ENCODE data around the gene MICAL3.

Gene MICAL3

DNA sequence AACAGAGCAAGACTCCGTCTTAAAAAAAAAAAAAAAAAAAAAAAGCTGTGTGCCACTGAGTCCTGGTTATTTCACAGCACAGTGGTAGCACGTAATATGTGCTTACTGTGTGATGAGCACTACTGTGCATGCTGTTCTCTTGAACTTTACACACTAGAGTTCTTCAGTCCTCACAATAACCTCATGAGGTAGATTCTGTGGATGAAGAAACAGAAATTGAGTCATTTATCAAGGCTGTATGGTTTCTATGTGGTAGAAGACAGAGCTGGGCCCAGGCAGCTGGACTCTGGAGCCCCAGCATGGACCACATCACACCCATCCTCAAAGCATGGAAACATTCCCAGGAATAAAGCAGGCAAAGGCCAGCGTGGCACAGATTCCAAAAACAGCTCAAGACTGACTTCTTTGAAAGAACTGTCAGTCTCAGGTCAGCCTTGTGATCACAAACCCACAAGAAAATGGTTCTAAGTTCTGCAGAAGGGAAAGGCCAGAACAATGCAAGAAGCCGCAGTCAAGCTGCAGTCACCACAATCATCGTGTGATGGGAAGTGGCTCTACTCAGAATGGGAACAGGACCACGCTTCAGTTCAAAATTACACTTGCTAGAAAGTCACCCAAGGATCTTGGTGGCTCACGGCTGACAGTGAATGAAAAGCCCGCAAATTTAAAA is 49.5 kb downstream of the MICAL3 start:
- FAIRE-seq (no peak), DNase-seq (ENCODE audit: insufficient read length, low spot score) (no peak)

DNA sequence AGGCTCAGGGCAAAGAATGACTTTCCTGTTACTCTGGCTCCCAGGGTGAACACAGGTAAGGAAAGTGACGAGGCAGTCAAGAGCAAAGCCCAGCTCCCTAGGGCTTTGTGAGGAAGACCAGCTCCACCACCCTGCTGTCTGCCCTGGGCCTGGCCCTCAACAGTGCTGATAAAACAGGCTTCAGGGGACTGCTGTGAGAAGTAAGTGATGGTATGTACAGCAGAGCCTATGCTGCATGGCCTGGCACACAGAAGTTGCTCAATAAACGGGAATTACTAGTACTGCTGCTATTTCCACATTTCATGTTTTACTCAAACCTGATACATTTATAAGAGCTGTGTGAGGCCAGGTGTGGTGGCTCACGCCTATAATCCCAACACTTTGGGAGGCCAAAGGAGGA is 50.3 kb downstream of the MICAL3 start:
- DNase-seq (ENCODE audit: insufficient read length, low spot score) (no peak), FAIRE-seq (no peak)

DNA sequence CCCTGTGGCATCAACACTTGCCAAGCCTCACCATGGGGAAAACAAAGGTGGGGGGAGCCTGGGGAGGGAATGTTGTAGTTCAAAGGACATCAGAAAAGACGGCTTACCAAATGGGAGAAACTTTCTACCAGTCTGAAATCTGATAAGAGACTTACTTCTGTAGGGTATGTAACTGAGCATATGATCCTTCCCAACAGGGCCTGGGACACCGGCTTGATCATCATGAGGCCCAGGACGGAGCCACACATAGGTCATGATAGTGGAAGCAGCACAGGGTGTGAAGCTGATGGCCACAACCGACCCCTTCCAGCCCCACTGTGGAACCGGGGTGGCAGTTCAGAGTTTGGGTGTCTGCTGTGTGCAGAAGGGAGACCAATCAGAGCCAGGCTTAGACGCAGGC is 51.1 kb downstream of the MICAL3 start:
- FAIRE-seq (no peak), DNase-seq (ENCODE audit: insufficient read length, low spot score) (no peak)

DNA sequence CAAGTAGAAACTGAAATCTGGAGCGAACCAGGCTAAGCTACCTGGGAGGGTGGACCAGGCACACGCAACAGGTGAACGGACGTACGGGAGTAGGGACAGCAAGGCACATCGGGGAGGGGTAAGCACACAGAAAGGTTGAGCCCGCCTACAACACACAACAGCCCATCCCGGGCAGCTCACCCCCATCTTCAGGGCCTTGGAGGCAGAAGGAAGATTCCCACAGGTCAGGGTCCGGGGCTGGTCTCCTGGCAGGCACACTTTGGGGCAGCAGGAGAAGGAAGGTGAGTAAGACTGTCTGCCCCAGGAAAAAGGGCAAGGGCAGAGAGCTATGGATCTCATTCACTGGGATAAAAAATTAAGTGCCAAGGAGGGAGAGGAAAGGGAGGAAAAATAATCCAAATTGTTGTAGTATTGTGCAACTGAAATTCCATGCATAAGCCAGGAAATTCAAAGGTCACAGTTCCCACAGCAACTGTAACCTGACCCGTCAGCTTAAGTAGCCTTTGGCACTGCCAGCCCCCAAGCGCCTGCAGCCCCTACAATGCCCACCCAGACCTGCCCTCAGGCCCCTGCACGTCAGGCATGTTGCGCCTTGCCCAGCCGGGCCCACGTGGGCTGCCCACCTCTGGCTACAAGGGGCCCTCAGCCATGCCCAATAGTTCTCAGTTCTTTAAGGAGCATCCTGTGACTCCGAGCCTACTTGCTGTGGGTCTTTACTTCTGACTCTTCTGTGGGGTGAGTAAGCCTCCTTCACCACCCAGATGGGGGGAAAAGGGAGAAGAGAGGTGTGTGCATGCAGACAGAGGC is 51.8 kb downstream of the MICAL3 start:
- FAIRE-seq (no peak), DNase-seq (ENCODE audit: insufficient read length, low spot score) (no peak)

DNA sequence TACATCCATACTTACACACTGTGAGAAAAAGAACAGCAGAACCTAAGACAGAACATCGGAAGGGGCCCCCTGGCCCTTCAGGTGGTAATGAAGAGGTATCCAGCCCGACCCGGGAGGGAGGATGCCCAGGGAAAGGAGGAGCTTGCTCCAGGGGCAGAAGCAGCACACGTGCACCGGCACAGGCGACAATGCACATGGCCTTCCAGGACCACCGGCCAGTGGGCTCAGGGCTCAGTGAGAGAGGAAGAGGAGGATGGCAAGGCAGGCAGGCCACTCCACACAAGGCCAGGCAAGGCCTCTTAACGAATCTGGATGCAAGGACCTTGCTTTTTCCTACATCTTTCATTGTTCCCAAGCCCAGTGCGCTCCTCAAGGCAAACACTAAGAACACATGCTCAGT is 52.6 kb downstream of the MICAL3 start:
- no peak for FAIRE-seq
- no peak for DNase-seq (ENCODE audit: insufficient read length, low spot score)

DNA sequence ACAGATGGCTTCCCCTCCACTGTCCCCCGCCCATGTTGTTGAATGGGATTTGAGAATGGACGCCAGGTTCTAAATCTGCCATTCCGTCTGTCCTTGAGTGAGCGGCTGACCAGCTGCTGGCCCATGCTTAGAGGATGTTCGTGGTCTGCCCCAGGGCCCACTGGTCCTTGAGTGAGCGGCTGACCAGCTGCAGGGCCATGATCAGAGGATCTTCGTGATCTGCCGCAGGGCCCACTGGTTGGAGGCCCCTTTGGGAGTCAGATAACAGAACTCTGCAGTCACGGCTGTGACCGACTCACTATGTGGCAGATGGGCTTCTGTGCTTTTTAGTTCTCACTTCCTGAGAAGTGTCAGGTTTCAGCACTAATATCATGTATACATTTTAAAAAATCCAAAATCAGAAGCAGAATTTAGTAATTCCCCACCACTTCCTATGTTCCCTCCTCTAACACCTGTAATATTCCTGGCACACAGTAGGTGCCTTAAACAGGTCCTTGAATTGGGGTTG is 54.1 kb downstream of the MICAL3 start:
- FAIRE-seq (no peak), DNase-seq (ENCODE audit: insufficient read length, low spot score) (no peak)

DNA sequence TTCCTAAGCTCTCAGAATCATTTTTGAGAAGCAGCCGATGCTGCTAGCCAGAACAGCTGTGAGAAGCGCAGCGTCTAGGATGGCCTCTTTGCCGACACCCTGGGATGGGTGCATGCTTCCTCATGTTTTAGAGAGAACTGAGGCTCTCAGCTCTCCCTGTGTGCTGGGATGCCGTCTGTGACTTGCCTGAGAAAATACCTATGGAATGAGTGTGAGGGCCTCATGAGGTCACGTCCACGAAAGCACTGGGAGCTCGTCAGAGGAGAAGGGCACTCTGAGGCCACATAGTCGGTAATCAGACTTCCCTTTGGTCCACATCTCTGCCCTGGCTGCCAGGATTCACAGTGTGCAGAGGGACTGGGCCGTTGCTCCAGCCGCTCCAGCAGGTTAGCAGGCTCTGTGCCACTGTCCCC is 54.7 kb downstream of the MICAL3 start:
- FAIRE-seq (no peak), DNase-seq (ENCODE audit: insufficient read length, low spot score) (no peak)

DNA sequence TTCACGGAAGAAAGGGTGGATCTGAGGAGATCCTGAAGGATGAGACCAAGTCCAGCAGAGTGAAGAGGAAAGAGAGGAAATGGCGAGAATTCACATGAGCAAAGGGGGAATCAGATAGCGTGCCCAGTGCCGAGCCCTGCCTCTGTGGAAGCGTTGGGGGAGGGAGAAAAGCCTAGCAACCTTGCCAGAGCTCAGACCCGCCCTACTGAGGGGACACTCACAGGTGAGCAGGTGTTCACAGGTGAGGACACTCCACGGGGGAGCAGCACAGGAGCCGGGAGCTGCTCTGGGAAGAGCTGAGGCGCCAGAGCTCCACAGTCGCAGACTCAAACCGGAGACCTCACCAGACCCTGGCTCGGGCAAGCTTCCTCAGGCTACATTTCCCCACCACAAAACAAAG is 56.2 kb downstream of the MICAL3 start:
- FAIRE-seq (no peak), DNase-seq (ENCODE audit: insufficient read length, low spot score) (no peak)

DNA sequence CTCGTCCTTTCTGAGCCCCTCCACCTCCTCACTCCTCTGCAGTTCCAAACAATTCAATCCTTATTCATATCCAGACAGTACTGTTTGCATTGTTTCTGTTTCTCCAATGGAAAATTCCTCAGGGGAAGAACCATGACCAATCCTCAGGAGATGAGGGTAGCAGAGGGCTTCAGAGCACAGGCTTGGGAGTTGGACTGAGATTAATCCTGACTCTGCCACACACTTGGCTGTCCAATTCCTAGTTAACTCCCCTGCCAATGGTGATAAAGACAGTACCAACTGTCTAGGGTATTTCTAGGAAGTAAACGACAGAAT is 58.0 kb downstream of the MICAL3 start:
- no peak for DNase-seq (ENCODE audit: insufficient read length, low spot score)
- no peak for FAIRE-seq

DNA sequence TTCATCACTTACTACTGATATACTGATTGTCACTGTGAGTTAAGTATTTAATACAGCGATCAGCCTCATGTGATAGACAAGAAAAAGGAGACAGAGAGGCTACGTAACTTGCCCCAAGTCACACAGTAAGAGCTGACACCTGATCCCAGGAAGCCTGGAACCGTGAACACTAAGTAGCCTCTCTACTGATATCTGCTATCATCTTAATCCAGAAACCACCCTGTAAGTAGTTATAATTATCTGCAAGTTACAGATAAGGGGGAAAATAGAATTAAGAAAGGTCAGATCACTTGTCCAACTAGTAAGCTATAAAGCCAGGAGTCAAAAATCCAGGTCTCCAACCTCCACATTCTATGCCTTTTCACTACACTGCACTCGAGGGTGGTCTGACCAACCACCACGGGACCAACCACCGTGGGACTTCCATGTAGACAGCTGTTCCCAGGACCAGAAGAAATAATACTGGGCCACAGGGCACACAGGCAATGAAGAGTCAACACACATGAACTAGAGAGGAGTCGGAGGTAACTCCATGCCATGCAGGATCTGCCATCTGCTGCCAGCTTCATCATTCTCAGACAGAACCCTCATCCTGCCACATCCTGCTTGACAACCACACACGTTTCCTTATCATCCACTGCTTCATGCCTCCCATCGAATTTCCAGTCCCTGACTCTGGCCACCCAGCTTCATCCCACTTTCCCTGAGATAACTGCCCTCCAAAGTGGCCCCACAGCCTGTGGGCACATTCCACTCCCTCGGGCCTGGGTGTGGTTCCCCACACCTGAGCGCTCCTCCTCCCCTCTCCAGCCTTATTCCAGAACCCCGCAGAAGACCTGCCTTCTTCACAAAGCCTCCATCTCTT is 58.6 kb downstream of the MICAL3 start:
- FAIRE-seq (no peak), DNase-seq (ENCODE audit: insufficient read length, low spot score) (no peak)

DNA sequence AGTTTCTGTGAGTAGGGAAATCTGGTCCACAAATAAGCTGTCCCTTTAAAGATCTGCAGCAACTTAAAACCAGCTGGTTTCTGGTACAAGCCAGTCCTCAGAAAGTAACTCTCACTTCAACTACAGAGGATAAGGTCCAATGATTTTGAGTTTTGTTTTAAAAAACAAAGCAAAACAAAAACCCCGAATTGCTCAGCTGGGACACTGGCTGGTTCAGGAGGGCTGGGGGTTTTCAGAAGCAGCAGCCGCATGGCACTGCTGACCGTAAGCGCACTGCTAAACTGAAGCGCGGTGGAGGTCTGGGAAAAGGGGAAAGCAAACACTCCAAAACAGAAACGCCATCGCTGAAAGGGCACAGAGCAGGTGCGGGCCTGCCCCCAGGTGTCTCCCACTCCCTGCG is 59.7 kb downstream of the MICAL3 start:
- DNase-seq (ENCODE audit: insufficient read length, low spot score) (peak; percentile 58), FAIRE-seq (peak; percentile 79)

DNA sequence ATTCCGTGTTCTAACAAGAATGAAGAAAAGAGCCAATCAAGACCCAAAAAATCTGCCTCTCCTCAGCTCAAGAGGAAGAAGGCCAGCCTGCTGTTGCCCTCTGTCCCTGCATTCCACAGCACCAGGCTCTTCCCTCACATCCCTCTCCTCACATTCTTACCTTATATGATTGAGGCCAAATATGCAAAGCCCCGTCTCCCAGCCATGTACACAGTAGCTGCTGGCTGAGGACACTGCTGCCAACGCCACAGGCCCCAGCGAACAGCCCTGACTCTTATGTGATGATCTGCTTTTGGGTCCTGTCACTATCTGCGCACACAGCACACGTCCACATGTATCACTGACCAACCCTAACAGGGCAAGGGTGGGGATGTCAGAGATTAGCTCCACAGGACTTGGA is 60.2 kb downstream of the MICAL3 start:
- FAIRE-seq (peak; percentile 23), DNase-seq (ENCODE audit: insufficient read length, low spot score) (no peak)

DNA sequence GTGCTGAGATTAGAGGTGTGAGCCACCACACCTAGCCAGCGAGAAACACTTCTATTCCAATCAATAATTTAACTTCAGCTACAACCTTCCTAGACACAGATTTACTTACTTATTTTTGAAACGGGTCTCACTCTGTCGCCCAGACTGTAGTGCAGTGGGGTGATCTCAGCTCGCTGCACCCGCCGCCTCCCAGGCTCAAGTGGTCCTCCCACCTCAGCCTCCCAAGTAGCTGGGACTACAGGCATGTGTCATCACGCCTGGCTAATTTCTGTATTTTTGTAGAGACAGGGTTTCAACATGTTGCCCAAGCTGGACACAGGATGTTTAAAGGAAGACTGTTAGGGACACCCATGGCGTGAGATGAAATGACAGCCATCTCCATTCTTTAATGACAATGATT is 61.3 kb downstream of the MICAL3 start:
- FAIRE-seq: no peak
- no peak for DNase-seq (ENCODE audit: insufficient read length, low spot score)

DNA sequence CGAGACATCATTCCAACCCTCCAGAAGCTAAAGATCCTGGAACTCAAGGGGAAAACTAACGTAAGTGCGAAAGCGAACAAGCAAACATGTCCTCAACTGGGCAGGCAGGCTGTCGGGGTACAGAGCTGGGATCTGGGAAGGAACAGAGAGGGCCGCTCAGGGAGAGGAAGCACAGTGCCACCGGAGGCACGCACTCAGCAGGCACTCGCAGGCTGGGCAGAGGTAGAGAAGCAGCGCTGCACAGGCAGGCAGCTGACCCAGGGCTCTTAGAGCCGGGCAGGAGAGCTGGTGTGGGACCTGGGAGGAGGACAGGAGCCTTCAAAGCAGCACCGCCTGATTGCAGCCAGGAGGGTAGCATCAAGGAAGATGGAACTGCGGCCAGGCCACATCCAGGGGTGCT is 62.2 kb downstream of the MICAL3 start:
- no peak for FAIRE-seq
- DNase-seq (ENCODE audit: insufficient read length, low spot score): no peak

DNA sequence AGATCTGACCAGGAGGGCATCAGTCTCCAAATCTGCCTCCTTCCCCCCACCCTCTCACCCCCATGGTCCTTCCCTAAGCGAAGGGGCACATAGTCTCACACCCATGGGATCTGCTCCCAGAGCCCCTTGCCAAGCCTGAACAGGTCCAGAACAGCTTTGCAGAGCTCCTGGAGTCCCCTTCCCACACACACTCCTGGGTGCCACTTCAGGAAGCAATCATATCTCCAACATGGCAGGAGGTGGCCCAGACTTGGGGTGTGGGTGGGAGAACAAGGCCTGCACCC is 63.0 kb downstream of the MICAL3 start:
- no peak for DNase-seq (ENCODE audit: insufficient read length, low spot score)
- FAIRE-seq: no peak

DNA sequence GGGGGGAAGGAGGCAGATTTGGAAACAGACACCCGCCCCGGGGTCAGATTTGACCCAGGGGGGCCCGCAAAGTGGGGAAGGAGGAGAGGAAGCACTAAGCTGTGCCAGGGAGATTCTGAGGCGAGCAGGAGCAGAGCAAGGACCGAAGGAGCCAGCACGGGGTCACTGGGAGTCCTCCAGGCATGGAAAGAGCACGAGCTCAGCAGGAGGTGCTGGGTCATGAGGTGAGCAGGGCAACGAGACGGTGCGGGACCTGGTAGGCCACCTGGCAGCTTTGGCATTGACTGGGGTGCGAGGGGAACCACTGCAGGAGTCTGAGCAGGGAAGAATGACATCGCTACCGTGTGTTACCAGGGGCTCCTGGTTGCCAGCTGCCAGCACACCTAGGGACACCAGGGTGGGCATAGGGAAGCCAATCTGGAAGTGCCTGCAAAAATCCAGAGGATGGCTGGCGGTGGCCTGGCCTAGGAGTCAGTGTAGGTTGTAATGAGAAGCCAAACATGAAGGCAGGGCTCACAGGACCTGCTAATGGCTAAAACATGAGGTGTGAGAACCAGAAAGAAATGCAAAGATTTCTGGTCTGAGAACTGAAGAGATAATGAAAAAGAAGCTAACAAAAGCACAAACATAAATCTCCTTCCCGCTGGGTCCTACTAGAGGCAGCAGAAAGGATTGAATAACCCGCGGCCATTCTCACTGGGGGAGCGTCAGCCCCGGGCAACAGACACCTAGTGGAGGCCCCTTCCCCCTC is 63.5 kb downstream of the MICAL3 start:
- DNase-seq (ENCODE audit: insufficient read length, low spot score) (no peak), FAIRE-seq (no peak)

DNA sequence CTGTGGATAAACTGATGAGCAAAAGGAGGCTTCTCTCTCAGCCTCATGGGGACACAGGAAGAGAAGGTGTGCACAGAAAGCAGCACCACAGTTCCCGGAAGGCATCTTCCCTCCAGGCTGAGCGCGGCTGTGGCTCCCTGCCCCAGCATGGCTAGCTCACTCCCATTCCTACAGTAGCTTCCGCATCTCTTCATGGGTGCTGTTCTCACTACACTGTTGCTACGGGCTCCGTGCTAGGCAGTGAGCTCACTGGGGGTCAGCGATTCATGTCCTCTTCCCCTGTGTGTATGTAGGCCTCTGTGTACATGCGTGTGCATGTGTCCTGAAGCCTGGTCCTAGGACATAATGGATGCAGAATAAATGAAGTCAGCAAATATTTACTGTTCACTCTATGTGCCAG is 64.3 kb downstream of the MICAL3 start:
- FAIRE-seq: no peak
- DNase-seq (ENCODE audit: insufficient read length, low spot score): no peak

DNA sequence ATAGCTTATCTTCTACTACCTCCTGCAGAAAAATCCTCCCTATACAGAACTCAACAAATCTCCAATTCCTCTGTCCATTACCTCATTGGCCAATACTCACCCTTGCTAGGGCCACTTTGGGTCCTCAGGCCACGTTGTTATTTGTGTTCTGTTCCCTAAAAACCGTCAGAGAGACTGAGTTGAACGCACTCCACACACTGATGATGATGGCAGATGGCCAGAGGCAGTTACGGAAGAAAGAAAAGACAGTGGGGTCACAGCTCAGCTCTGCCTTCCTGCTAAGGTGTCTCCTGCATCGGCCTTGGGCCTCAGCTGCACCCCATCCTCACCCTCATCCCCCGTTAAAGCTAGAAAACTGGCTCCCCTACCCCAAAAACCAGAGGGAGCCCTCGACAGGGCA is 66.2 kb downstream of the MICAL3 start:
- no peak for FAIRE-seq

DNA sequence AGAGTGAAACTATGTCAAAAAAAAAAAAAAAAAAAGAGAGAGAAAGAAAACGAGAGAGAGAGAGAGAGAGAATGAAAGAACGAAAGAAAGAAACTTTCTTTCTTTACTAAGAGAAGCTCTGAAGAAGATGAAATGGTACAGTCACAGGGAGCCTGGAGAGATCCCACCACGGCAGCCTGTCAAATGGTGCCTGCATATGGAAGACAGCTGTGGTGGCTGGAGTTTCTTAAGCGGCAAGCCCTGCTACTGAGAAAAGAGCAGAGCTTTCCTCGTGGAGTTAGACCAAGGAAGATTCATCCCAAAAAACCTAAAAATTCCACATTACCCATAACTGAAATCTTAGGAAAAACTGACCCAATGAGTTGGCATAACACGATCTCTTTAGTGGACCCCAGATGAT is 66.7 kb downstream of the MICAL3 start:
- DNase-seq (ENCODE audit: insufficient read length, low spot score): no peak
- no peak for FAIRE-seq

More for the DNA sequence above, 66.2 kb downstream of the MICAL3 start:
- no peak for DNase-seq (ENCODE audit: insufficient read length, low spot score)

DNA sequence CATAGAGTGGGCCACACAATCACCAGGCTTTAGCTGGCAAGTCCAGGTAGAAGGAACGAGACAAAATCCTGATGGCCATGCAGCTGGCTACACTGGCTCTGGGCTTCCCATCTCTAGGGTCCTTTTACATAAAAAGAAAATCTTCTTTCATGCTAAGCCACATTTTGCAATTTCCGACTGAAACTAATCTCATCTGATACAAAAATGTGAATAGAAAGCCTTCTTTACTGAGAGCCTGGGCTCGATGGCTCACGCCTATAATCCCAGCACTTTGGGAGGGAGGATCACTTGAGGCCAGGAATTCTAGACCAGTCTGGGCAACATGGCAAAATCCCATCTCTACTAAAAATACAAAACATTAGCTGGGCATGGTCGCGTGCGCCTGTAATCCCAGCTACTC is 67.2 kb downstream of the MICAL3 start:
- no peak for DNase-seq (ENCODE audit: insufficient read length, low spot score)
- FAIRE-seq: no peak

DNA sequence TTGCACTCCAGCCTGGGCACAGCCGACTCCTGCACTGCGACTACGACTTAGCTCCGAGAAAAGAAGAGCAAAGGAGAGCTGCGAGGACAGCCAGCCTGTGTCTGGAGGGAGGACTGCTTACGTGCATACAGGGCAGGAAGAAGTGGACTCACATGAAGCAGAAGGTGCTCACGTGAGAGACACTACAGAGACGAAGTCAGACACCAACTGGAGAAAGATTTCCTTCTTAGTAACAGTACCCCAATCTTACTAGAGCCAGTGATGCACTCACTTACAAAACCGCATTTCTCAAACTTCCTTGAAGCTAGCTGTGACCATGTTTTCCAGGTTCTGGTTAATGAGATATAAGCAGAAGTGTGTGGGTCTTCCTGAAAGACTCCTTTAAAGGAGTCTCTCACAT is 67.7 kb downstream of the MICAL3 start:
- DNase-seq (ENCODE audit: insufficient read length, low spot score) (no peak), FAIRE-seq (no peak)

All from GM19239 (cell line).